HG03558 (cell line): ENCODE results near the gene IVL.

ENCODE experiments used
- ATAC-seq: cut with Tn5 transposase; IDR thresholded peaks from one replicate; pipeline ENCODE4 v1.9.1; 2021; ENCODE audit warnings: moderate number of reproducible peaks; ENCODE audit not compliant: unreplicated experiment; ENCODE audit errors: extremely low read depth

The IVL gene

DNA sequence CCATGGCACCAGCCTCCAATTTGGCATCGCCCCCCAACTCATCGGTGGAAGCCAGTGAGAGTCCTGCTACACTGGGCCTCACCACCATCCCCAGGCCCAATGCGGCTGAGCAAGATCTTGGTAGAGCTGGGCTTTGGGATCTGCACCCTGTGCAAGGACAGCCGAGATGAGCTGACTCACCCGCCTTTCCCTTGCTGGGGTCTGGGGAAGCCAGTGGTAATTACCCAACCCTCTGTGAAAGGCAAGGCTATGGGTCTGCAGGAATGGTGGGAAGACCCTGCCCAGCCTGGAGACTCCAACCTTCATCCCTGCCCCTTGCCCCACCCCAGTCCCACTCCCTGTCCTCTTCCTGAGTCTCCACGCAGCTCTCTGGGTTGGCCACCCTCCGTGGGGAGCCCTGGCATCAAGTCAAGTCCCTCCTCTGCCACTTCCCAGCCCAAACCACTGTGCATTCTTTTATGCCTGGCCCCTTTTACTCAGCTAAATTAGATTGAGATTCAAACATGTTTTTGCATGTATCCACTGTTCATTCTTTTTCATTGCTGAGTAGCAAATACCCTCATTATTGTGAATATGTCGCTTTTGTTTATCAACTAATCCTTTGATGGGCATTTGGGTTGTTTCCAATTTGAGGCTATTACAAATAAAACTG is 21.5 kb upstream of the IVL start:
- no peak for ATAC-seq

DNA sequence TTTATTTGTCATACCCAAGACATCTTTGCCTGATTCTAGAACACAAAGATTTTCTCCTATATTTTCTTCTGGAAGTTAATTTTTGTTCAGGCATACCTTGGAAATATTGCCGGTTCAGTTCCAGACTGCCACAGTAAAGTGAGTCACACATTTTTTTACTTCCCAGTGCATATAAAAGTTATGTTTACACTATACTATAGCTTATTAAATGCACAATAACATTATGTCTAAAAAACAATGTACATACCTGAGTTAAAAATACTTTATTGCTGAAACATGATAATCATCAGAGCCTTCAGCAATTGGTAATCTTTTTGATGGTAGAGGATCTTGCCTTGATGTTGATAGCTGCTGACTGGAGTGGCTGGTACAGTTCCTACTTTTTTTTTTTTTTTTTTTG is 20.2 kb upstream of the IVL start:
- ATAC-seq: no peak

DNA sequence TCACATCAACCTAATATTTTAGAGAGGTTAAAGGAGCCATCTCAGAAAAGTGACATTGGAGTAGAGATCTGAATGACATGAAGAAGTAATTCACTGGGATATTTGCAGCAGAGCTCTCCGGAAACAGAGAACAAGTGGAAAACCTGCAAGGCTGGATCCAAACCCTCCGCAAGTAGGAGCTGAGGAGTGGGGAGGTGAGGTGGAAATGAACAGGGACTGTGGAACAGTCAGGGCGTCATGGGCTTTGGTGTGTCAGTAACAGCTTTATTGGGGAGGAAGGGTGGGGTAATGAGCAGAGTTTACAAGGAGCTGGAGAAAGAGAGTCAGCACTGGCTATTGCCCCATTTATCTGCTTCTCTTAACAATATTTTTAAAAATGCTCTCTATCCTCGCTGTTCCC is 9.3 kb upstream of the IVL start:
- ATAC-seq: no peak

DNA sequence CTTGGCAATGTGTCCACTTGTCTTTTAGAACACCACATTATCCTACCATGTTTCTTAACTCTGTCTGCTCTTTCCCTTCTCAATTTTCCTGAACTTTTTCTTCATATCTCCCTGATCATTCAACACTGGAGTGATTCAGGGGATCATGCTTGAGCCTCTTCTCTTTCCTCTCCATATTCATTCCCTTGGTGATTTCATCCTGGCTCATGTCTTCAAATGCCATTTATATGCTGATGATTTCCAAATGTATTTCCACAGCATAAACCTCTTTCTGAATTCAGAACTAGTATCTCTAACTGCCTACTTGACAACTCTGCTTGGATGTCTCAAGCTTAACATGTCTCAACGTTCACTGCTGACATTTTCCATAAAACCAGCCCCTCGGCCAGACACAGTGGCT is 8.5 kb upstream of the IVL start:
- no peak for ATAC-seq

DNA sequence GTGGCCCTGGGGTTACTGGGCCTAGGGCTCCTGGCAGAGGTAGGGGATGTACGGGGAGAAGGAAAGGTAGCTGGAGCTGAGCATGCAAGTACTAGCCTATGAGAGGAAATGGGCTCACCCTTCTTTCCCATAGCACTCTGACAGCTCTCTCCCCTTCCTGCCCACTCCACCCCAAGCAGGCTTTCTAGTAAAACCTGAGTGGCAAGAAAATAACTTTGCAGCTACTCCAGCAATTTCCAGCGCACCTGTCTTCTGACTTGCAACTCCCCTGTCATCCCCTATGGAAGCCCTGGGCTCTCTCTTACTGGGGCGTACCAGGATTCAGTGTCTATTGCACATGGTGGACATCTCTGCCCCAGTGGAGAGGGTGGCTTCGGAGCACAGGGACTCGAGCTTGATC is 6.7 kb upstream of the IVL start:
- no peak for ATAC-seq

DNA sequence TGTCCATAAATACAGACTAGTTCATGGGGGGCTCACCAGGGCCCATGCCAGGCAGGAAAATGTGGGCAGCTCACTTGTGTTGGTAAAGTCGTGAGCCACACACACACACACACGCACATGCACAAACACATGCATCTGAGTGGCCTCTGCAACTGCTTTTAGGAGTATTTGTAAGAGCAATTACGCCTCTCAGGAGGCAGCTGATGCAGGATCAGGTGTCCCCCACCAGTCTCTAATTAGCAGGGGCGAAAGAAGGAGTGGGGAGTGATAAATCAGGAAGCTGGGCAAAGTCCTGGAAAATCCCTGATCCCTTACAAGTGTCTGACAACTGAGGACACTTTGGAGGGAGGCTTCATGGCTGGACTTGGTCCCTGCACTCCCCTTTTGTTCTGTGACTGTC is 5.7 kb upstream of the IVL start:
- no peak for ATAC-seq

DNA sequence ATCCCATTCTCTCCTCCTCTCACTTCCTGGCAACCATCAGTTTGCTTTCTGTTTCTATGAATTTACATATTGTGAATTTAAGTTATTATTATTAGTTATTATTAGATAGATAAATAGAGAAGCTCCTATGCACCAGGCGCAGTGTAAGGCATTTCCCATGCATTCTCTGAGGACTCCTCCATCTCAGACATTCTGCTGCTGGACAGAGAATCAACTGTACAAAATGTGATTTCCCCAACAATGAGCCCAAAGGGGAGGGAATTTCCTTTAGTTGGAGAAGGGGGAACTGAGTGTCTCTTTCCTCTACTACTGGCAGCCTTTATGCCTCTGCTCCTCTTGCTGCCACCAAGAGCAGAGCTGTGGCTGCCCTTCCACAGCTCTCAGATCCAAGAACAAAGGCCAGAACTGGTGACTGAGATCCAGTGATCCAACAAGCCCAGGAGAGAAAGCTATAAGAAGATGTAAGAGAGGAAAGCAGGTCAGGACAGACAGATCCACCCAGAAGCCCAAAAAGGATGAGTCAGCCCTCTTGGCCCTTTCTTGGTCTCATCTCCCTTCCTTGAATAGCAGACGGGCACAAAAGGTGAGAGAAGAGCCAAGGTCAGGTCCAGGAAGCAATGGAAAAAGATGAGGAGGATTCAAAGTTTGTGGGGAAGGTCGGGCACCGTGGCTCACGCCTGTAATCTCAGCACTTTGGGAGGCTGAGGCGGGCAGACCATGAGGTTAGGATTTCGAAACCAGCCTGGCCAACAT is 3.5 kb upstream of the IVL start:
- no peak for ATAC-seq

DNA sequence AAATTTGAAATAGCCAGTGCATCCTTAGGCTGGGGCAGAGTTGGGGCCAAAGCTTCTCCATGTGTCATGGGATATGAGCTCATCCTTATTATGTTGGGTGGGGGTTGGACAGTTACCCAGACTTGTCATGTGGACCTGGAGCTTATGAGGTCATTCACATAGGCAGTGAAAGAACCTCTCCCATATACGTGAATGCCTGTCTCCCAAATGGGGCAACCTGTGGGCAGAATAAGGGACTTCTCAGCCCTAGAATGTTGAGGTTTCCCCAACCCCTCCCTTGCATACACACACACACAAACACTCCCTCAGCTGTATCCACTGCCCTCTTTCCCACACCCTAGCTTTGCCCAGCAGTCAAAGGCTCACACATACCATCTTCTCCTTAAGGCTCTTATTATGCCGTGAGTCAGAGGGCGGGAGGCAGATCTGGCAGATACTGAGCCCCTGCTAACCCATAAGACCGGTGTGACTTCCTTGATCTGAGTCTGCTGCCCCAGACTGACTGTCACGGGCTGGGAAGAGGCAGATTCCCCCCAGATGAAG is 2.3 kb upstream of the IVL start:
- no peak for ATAC-seq

DNA sequence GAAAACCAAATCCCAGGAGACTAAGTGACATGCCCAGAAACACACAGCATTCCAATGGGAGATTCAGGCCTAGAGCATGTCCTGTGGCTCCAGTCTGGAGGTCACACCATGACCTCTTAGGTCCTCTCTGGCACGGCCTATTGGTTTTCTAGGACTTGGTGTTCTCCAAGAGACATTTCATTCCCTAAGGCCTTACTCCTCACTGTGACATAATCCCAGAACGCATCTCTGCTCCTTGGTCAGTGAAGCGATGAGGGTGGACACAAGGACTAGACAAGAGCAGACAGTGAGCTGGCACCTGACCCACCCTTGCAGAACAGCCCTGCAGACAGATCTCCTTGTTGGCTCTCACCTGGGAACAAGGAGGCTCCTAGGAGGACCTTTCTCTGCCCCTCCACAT is 860 bp downstream of the IVL start:
- ATAC-seq: no peak

DNA sequence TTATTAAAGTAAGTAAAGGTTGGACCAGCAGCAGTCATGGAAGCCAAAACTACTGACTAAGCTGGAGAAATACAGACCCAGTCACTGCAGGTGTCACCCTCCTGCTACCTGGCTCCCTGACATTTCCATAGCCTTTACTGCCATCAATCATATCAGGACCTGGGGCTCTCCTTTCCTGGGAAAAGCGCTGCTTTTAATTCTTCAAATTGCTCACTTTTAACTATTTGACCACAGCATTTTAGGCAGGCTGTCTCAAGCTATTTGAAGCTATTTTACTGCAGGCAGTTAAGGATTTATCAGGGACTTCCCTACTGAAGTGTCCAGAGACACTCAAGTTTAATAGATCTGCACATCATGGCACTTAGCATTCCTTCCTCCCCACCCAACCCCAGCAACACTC is 4.1 kb downstream of the IVL start:
- no peak for ATAC-seq

DNA sequence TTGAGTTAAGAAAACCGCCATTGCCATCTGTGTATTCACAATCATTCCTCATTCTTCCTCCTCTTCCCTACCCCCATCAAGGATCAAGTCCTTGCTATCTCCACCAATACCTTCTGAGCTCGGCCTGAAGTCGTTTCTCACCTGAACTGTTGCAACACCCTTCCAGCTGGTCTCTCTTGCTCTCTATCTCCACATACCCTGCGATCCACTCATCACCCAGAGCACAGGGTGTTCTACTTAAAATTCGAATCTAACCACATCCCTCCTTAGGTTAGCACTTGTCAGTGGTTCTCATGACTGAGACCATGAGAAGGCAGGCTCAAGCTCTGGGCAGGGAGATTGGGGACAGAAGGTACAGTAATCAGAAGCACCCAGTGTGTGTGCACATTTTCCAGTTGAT is 4.6 kb downstream of the IVL start:
- no peak for ATAC-seq

DNA sequence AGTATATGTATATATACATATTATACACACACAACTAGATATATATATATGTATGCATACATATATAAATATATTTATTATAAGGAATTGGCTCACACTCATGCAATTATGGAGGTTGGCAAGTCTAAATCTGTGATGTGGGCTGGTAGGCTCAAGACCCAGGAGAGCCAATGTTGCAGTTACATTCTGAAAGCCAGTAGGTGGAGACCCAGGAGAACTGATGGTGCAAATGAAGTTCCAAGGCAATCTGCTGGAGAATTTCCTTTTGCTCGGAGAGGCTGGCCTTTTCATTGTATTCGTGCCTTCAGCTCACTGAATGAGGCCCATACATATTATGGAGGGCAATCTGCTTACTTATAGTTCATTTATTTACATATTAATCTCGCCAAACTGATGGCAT is 9.4 kb downstream of the IVL start:
- no peak for ATAC-seq

DNA sequence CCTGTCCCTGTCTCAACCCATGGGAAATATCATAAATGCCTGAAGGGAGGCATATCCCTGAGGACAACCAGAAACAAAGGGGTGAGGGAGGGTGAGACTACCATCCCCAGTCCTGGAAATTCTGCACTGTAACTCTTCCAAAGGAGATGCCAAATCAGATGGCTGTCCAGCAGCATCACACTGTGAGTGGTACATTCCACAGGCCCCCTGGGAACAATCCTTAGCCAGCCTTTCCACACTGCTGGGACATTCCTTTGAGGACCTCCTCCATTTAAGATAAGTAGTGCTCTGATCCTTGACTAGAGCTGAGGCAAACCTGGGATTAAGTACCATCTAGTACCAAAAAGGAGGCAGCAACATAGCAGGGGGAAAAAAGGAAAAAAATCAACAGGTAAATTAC is 10.7 kb downstream of the IVL start:
- ATAC-seq: no peak

DNA sequence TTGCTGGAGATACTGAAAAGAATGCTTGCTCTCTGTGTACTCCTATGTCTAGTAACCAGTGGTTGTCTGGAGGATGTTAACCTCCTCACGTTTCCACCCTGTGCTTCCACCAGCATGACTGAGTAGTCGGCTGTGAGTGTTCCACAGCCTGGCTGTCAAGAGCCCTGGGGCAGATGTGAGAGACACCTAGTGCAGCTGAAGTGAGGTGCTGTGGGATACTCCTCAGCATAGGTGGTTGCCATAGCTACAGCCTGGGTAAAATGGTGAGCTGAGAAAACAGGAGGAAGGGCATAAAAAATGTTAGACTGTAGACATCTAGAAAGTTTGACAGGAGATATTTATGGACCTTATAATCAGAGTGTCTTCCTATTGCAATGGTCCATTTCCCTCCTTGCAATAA is 15.8 kb downstream of the IVL start:
- no peak for ATAC-seq

DNA sequence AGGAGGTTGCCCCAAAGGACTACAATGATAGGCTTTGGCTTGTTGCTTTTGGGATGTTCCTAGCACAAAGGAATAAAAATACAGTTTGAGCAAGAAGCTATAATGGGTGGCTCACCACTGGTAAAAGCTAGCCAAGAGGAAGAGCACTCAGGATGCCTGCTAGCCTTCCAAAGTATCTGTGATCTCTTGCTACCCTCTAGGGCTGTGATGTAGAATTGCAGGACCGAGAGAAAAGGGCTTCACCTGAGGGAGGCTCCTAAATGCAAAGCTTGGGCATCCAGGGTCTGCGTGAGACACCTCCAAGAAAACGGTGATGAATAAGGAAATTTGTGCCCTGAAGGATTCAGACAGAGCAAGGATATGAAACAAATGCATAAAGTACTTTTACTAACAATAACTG is 17.7 kb downstream of the IVL start:
- ATAC-seq: no peak

DNA sequence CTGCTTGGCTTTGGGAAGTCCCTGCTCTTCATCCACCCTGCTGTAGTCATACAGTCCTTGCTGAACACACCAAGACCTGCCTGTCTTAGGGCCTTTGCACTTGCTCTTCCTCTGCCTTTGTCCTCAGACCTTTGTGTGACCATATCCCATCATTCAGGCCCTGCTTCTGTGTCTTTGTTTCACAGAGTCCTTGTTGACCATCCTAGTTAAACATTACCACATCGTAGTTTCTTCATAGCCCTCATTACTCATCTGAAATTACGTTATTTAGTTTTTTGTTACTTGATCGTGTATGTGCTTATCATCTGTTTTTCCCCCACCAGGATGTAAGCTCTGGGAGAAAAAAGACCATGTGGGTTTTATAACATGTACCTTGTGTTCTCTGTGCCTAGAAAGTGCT is 20.3 kb downstream of the IVL start:
- no peak for ATAC-seq

DNA sequence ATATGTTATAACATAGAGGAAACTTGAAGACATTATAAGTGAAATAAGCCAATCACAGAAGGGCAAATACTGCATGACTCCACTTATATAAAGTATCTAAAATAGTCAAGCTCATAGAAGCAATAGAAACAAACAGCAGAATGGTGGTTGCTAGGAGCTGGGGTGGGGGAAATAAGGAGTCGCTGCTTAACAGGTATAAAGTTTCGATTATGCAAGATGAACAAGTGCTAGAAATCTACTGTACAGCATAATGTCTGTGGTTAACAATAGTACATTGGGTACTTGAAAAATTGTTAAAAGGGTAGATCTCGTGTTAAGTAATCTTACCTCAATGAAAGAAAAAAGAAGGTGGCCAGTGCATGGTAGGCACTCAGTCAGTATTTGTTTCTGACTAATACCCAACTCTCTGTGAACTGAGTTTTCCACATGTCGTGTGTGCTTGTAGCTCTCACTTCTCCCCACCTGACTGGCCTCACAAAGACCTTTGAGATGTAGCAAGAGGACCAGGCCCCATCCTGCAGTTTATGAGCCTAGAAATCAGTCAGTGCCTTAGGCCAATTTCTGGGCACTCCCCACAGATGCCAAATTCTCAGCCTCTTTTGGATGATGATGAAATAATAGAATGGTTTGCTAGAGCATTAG is 23.9 kb downstream of the IVL start:
- no peak for ATAC-seq

DNA sequence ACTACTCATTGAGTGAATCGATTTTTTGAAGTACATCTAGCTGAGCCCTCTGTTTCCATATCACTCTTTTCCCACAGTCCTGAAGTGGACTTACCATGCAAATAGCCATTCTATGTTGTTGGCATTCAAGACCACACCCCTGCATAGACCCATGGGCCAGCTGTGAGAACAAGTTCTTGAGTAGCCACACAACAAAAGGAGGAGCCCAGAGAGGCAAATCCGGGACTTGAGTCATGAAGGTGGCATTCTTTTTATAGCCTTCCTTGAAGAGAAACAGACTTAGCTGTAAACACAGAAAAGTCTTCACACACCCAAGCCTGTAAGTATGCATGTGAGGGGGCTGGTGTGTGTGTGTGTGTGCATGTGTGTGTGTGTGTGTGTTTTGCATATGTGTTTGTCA is 24.9 kb downstream of the IVL start:
- no peak for ATAC-seq

DNA sequence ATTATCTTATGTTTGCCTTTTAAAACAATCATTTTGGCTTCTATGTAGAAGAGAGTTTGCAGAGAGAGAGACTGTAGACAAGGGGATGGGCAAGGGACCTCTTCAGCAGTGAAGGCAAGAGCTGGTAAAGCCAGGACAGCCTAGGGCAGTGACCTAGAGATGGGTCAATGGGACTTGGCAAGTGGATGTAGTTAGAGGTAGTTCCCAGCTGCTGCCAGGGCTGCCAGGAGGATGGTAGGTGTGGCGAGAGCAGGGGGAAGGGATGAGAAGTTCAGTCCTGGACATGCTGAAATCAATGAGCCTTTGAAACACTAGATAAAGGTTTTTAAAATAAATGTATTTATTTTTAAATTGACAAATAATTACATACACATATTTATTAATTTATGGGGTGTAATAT is 32.3 kb downstream of the IVL start:
- no peak for ATAC-seq

DNA sequence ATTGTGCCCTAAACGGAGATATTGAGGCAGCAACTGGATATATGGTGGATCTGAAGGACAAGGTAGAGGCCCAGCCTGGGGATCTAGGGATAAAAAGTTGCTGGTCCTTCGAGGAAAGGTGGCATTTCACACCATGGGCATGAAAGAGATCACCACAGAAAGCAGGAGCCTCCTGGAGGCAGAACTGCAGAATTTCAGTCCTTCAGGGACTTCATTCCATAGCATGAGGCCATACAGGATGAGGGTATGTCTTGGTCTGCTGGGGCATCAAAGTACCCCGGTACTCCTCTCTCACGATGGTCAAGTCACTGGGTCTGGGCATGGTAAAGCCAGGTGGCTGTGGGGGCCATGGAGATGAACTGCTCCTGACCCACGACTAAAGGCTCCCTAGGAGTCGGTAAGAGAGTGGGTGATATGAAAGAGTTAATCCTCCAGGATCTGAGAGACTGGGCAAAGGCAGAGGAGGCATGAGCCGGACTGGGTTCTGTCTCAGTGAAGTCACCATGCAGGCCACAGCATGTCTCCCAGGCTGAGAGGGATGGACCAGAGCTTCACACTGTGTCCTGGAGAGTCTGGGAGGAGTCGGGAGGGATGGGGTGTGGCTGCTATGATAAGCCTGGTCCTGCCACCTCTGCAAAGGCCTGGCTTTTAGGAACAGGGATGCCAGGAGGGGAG is 32.8 kb downstream of the IVL start:
- no peak for ATAC-seq

DNA sequence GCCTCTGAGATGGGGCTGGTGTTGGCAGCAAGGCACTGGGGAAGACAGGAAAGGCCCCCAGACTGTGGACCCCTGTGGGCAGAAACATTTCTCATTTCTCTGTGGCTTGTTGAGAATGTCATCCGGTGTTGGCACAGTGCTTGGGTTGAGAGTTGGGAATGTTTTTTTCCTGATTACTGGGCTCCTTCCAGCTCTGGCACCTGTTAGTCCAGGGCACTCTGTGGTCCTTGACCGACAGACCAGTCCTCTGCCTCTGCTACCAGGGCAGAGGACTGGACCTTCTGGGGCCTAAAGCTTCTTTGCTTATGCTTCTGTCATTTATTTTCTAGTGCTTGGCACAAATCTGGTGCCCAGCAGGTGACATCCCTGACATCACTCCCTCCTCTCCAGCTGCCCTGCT is 33.8 kb downstream of the IVL start:
- no peak for ATAC-seq
